ENCODE data around the gene MALL. TPM values are rescaled to one million over a fixed set of nuclear protein-coding genes. Genes with fewer than 3 reads are reported as not detected.

Gene MALL
- total and polyA plus RNA-seq, 2 of the 13 experiments (the other 11 are each of a cell fraction or from before 2014, with no cell fraction given), result not detected

DNA sequence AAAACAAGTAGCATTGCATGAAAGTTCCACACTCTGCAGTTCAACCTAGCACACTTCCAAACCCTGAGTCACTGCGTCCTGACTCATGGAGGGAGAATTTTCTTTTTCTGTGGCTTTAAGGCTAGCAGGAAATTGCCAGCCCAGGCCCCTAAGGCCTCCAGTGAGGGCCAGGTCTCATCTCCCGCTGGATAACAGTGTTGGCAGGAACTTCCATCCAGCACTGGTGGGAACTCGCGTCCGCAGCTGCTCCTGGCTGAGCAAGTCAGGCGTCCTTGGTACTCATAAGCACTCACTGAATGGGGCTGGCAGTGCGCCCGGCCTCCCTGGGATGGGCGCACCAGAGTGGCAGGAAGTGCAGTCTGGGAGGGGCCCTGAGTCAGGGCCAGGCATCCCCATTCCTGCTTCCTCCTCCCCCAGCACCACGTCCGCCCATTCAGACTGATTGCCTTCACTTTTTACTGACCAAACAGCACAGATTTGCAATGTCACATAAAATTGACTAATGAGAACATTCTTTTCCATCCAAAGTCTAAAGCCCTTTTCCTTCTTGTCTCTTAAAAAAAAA is 14.3 kb downstream of the MALL start (continued):
- TF ChIP-seq, protein P1, sequence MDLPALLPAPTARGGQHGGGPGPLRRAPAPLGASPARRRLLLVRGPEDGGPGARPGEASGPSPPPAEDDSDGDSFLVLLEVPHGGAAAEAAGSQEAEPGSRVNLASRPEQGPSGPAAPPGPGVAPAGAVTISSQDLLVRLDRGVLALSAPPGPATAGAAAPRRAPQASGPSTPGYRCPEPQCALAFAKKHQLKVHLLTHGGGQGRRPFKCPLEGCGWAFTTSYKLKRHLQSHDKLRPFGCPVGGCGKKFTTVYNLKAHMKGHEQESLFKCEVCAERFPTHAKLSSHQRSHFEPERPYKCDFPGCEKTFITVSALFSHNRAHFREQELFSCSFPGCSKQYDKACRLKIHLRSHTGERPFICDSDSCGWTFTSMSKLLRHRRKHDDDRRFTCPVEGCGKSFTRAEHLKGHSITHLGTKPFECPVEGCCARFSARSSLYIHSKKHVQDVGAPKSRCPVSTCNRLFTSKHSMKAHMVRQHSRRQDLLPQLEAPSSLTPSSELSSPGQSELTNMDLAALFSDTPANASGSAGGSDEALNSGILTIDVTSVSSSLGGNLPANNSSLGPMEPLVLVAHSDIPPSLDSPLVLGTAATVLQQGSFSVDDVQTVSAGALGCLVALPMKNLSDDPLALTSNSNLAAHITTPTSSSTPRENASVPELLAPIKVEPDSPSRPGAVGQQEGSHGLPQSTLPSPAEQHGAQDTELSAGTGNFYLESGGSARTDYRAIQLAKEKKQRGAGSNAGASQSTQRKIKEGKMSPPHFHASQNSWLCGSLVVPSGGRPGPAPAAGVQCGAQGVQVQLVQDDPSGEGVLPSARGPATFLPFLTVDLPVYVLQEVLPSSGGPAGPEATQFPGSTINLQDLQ (CRISPR knock-in tag; IDR thresholded peaks at IDR 0.05), result no peak
- TF ChIP-seq AGO2 (optimal IDR thresholded peaks at IDR 0.05; ENCODE audit: low read depth, low read length) (no peak), HES4 (CRISPR knock-in tag; IDR thresholded peaks at IDR 0.05; ENCODE audit: borderline replicate concordance) (no peak), ZNF232 (CRISPR knock-in tag; IDR thresholded peaks at IDR 0.05; ENCODE audit: borderline replicate concordance) (no peak), TEAD3 (CRISPR knock-in tag; optimal IDR thresholded peaks at IDR 0.05; ENCODE audit: borderline replicate concordance) (no peak), ZNF317 (CRISPR knock-in tag; IDR thresholded peaks at IDR 0.05) (no peak), HMG20A (CRISPR knock-in tag; IDR thresholded peaks at IDR 0.05; ENCODE audit: borderline replicate concordance) (0 out of 2 replicates have a peak, but pooled peaks have one; percentile 36), TARDBP (CRISPR knock-in tag; IDR thresholded peaks at IDR 0.05) (peak; percentile 44; the same call in 1 of the 2 replicates), ZNF850 (CRISPR knock-in tag; conservative IDR thresholded peaks at IDR 0.05) (no peak), TRIM24 (CRISPR knock-in tag; IDR thresholded peaks at IDR 0.05) (no peak), HOXA5 (CRISPR knock-in tag; IDR thresholded peaks at IDR 0.05) (no peak), ZNF577 (CRISPR knock-in tag; IDR thresholded peaks at IDR 0.05; ENCODE audit: borderline replicate concordance, low read depth) (no peak), ZBTB42 (CRISPR knock-in tag; IDR thresholded peaks at IDR 0.05) (no peak), RXRB (CRISPR knock-in tag; IDR thresholded peaks at IDR 0.05; ENCODE audit: borderline replicate concordance) (no peak), SMARCE1 (IDR thresholded peaks at IDR 0.05; ENCODE audit: borderline replicate concordance) (no peak), ZNF3 (CRISPR knock-in tag; IDR thresholded peaks at IDR 0.05) (no peak), SMAD1 (CRISPR knock-in tag; IDR thresholded peaks at IDR 0.05; ENCODE audit: borderline replicate concordance, low read depth) (no peak), ZSCAN12 (CRISPR knock-in tag; IDR thresholded peaks at IDR 0.05) (no peak), LCORL (IDR thresholded peaks at IDR 0.05) (no peak), LCORL (CRISPR knock-in tag; IDR thresholded peaks at IDR 0.05) (peak; percentile 60; the same call in 1 of the 2 replicates)
- TF ChIP-seq, protein P2, sequence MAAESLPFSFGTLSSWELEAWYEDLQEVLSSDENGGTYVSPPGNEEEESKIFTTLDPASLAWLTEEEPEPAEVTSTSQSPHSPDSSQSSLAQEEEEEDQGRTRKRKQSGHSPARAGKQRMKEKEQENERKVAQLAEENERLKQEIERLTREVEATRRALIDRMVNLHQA (CRISPR knock-in tag; IDR thresholded peaks at IDR 0.05), result no peak
- TF ChIP-seq, protein P3, sequence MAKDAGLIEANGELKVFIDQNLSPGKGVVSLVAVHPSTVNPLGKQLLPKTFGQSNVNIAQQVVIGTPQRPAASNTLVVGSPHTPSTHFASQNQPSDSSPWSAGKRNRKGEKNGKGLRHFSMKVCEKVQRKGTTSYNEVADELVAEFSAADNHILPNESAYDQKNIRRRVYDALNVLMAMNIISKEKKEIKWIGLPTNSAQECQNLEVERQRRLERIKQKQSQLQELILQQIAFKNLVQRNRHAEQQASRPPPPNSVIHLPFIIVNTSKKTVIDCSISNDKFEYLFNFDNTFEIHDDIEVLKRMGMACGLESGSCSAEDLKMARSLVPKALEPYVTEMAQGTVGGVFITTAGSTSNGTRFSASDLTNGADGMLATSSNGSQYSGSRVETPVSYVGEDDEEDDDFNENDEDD (CRISPR knock-in tag; IDR thresholded peaks at IDR 0.05; ENCODE audit: borderline replicate concordance), result no peak
- TF ChIP-seq, protein P4, sequence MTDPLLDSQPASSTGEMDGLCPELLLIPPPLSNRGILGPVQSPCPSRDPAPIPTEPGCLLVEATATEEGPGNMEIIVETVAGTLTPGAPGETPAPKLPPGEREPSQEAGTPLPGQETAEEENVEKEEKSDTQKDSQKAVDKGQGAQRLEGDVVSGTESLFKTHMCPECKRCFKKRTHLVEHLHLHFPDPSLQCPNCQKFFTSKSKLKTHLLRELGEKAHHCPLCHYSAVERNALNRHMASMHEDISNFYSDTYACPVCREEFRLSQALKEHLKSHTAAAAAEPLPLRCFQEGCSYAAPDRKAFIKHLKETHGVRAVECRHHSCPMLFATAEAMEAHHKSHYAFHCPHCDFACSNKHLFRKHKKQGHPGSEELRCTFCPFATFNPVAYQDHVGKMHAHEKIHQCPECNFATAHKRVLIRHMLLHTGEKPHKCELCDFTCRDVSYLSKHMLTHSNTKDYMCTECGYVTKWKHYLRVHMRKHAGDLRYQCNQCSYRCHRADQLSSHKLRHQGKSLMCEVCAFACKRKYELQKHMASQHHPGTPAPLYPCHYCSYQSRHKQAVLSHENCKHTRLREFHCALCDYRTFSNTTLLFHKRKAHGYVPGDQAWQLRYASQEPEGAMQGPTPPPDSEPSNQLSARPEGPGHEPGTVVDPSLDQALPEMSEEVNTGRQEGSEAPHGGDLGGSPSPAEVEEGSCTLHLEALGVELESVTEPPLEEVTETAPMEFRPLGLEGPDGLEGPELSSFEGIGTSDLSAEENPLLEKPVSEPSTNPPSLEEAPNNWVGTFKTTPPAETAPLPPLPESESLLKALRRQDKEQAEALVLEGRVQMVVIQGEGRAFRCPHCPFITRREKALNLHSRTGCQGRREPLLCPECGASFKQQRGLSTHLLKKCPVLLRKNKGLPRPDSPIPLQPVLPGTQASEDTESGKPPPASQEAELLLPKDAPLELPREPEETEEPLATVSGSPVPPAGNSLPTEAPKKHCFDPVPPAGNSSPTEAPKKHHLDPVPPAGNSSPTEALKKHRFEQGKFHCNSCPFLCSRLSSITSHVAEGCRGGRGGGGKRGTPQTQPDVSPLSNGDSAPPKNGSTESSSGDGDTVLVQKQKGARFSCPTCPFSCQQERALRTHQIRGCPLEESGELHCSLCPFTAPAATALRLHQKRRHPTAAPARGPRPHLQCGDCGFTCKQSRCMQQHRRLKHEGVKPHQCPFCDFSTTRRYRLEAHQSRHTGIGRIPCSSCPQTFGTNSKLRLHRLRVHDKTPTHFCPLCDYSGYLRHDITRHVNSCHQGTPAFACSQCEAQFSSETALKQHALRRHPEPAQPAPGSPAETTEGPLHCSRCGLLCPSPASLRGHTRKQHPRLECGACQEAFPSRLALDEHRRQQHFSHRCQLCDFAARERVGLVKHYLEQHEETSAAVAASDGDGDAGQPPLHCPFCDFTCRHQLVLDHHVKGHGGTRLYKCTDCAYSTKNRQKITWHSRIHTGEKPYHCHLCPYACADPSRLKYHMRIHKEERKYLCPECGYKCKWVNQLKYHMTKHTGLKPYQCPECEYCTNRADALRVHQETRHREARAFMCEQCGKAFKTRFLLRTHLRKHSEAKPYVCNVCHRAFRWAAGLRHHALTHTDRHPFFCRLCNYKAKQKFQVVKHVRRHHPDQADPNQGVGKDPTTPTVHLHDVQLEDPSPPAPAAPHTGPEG (CRISPR knock-in tag; IDR thresholded peaks at IDR 0.05), result no peak
